GM19395 (cell line): ENCODE data around the gene SPATA7.
"Not testable (repeated sequence)": the region's sequence is repeated elsewhere in the genome, so short reads cannot be mapped to it uniquely, and the experiment has no call there.

Experiments used
- ATAC-seq: cut with Tn5 transposase; IDR thresholded peaks from one replicate; pipeline ENCODE4 v1.9.1; 2021; ENCODE audit warnings: mild to moderate bottlenecking, moderate library complexity; ENCODE audit not compliant: unreplicated experiment

The SPATA7 gene, protein sequence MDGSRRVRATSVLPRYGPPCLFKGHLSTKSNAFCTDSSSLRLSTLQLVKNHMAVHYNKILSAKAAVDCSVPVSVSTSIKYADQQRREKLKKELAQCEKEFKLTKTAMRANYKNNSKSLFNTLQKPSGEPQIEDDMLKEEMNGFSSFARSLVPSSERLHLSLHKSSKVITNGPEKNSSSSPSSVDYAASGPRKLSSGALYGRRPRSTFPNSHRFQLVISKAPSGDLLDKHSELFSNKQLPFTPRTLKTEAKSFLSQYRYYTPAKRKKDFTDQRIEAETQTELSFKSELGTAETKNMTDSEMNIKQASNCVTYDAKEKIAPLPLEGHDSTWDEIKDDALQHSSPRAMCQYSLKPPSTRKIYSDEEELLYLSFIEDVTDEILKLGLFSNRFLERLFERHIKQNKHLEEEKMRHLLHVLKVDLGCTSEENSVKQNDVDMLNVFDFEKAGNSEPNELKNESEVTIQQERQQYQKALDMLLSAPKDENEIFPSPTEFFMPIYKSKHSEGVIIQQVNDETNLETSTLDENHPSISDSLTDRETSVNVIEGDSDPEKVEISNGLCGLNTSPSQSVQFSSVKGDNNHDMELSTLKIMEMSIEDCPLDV

DNA sequence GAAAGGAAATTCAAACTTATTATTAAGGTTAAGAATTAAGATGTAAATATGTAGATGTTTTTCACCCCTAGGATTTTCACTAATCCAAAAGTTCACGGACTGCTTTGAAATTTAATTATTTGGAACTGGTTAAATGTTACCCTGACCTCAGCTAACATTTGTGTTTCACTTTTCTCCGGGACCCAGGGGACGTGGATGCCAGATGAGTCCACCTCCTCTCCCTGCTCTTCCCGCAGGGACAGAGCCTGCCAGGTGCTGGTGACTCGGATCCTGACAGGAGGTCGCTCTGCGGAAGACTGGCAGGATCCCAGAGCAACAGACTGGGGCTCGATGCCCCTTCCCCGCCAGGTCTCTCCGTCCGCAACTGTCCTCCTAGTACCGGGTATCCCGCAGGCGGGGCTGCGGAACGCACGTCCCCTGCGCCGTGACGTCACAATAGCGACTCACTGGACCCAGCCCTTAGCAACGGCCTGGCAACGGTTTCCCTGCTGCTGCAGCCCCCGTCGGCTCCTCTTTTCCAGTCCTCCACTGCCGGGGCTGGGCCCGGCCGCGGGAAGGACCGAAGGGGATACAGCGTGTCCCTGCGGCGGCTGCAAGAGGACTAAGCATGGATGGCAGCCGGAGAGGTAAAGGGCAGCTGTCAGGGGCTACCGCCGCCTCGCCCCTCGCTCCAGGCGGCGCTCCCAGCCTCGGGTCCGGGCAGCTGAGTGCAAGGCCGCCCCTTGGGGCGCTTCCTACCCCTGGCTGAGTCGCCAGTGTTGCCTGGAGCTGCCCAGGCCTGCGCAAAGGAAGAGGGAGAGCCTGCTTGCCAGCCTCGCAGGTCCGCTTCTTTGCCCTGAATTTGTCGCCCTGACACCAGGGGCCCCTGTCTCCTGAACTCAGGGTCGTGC lies at the start of gene SPATA7:
Gene SPATA7, plus strand, starts transcription at position 446 of the 890 bp plus-strand sequence. Its CDS starts 162 bp downstream, at position 608.
- peak; percentile 100 for ATAC-seq

DNA sequence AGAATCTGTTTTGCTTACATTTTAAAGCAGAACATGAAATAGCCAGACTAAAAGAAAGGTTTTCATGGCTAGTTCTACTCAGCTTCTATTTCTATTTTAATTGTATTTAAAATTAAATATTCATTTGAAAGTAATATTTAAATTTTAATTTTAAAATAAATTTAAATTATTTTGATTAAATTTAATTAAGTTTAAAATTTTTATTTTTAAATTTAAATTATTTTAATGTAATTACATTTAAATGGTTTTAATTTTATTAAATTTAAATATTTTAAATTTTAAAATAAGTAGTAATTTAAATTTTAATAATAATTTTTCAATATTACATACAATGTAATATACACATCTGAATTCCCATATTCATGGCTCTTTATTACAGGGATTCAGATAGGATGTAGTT lies 45.1 kb upstream of the SPATA7 start:
- no peak for ATAC-seq

DNA sequence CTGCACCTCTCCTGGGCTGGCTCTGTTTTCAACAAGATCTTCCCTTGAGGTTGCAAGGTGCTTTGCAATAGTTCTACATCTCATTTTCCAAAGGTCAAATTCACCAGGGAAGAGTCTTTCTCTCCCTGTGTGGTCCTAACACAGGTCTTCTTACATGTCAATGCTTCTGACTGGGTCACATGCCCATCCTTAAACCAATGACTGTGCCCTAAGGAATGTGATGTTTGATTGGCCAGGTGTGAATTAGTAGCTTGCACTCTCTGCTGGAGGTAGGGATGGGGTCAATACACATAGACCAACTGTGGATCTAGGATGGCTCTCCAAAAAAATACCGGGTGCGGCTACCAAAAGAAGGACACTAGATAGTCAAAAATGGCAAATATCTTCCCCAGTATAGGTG lies 42.5 kb upstream of the SPATA7 start:
- no peak for ATAC-seq

DNA sequence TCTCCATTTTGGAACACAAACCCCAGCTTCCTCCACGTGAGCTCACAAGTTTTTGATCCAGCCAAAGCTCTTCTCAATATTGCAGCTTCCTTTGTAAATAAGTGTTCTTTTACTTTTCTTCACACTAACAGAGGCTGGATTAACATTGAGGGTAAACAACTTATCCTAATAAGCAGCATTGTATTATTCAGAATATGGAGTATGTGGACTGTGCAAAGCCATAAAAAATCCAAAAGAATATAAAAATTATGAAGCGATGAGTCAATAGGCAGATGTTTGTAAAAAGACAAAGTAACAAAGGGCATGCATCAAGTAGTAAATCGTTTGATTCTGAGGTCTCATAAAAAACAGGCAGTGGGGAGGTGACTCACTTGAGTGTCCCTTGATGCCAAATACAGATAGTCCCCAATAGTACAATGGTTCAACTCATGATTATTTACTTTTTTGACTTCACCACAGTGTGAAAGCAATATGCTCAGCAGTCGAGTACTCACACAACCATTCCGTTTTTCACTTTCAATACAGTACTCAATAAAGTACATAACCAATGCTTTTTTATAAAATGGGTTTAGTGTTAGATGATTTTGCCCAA lies 39.3 kb upstream of the SPATA7 start:
- no peak for ATAC-seq

DNA sequence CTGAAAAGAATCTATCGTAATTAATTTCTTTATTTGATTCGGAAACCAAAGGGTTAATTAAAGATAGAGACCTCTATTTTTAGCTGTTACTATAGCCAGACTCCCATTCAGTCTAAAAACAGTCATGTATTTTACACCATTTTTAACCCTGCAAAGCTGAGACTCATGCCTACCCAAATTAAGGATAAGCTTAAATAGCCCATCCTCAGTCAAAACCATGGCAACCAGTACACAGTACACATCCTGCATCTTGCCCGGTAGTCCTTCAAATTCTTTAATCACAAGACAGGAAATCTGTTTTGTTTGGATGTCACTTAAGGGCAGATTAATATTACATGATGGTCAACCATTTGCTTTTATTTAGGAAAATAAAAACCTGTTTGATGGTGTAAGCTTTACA lies 36.9 kb upstream of the SPATA7 start:
- no peak for ATAC-seq

DNA sequence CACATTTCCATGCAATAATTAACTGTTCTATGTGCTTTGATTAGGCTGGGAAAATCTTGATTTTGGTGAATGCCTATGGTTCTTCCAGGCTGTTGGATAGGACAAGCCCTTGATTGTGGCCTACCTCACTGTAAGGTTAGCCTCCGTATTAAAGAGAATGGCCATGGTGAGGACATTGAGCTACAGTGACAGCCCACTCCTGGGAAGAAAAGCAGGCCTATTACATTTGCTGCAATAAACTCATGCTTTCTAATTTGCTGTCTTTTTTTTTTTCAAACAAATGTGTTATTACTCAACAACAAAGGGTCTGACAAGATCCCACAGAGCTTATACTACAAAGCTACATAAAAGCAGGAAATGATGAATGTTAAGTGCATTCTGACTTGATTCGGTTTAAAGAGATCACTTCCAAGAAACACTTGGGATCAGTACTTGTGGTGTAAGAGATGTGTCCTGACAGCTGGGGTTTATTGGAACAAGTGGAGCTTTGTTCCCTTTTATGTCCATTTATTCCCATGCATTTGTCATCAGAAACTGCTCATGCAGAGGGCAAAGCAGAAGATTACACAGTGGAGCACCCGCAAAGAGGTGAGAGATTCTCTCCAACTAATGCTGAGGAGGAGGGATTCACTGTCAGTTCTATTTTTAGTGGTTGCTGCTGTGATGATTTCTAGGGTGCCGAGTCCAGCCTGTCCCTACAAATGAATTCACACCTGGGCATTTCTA lies 33.3 kb upstream of the SPATA7 start:
- ATAC-seq, result no peak

DNA sequence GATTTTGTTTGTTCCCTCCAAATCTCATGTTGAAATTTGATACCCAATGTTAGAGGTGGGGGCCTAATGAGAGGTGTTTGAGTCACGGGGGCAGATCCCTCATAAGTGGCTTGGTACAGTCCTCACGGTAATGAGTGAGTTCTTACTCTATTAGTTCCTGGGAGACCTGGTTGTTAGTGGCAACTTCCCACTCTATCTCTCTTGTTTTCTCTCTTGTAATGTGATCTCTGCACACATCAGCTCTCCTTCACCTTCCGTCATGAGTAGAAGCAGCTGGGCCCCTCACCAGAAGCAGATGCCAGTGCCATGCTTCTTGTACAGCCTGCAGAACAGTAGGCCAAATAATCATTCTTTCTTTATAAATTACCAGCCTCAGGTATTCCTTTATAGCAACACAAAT lies 32.8 kb upstream of the SPATA7 start:
- no peak for ATAC-seq

DNA sequence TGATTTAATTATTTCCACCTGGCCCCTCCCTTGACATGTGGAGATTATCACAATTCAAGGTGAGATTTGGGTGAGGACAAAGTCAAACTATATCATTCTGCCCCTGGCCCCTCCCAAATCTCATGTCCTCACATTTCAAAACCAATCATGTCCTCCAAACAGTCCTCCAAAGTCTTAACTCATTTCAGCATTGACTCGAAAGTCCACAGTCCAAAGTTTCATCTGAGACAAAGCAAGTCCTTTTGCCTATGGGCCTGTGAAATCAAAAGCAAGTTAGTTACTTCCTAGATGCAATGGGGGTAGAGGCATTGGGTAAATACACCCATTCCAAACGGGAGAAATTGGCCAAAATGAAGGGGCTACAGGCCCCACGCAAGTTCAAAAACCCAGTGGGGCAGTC lies 31.1 kb upstream of the SPATA7 start:
- no peak for ATAC-seq

DNA sequence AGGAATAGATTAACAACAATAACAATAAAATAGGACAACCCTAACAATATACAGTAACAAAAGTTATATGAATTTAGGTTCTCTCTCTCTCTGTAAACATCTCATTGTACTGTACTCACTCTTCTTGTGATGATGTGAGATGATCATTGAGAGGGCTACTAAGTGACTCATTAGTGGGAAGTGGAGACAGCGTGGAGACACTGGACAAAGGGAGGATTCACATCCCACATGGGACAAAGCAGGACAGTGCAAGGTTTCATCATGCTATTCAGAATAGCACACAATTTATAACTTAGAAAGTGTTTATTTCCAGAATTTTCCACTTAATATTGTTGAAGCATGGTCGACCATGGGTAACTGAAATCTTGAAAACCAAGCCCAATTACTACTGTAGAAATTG lies 26.0 kb upstream of the SPATA7 start:
- ATAC-seq, result no peak

DNA sequence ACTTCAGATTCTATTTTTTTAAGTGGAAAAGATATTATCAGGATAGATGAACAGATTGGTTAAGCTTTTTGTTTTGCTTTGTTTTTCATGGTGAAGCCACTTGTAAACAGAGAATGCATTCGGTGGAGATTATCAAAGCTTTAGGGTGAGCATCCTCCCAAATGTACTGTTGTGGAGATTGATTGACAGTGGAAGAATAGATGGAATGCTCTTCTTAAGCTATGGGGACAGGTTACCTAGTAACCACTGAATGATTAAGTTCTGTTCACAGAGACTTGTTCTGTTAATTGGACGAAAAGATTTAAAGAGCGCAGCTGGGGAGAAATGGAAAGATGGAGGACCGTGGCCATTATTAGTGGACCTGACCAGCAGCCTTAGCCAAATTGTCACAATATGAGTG lies 21.8 kb upstream of the SPATA7 start:
- ATAC-seq, result no peak

DNA sequence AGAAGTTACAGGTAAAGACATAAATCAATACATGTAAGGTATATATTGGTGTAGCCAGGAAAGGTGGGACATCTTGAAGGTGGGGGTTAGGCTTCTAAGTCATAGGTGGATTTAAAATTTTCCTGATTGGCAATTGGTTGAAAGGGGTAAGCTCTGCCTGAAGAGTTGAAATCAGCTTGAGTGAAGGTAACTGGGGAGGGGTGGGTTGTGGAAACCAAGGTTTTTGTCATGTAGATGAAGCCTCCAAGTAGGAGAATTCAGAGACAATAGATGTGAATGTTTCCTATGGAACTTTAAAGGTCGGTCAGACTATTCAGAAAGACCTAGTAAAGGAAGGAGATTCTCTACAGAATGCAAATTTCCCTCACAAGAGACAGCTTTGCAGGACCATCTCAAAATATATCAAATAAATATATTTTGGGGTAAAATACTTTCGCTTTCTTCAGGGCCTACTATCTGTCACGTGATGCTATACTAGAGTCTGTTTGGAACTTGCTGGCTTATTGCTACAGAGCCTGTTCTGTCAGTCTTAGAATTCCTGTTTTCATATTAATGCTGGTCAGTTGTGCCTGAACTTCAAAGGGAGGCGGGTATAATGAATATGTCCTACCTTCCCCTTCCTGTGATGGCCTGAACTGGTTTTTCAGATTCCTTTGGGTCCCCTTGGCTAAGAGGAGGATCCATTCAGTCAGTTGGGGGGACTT lies 20.6 kb upstream of the SPATA7 start:
- no peak for ATAC-seq

DNA sequence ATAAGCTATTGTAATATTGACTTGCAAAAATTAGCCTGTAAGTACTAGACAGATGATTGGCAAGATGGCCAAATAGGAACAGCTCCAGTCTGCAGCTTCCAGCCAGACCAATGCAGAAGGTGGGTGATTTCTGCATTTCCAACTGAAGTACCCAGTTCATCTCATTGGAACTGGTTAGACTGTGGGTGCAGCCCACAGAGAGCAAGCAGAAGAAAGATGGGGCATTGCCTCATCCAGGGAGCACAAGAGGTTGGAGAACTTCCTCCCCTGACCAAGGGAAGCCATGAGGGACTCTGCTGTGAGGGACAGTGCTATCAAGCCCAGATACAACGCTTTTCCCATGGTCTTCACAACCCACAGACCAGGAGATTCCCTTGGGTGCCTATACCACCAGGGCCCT lies 16.0 kb upstream of the SPATA7 start:
- no peak for ATAC-seq

DNA sequence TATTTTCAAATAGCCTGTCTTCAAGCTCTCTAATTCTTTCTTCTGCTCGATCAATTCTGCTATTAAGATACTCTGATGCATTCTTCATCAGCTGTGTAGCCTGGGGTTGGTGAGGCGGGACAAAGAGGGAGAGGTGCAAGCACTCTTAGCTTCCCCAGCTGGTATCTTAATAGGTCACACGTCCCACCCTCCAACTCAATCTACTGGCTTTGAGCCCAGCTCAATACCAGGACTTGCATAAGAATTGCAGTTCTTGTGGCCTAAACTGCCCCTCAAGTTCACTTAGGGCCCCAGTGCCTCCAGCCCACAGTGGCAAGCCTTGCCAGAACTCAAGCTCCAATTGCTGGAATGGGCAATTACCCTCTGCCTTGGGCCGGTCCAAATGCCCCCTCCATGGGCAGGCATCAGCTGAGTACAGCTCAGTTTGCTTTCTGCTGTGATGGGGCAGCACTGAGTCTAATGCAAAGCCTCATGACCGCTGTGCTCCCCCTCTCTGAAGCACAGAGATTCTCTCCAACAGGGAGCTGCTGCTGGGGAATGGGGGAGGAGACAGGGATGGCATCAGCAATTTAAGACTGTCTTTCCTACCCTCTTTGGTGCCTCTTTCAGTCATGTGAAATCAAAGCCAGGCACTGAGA lies 5.6 kb upstream of the SPATA7 start:
- ATAC-seq, result no peak

DNA sequence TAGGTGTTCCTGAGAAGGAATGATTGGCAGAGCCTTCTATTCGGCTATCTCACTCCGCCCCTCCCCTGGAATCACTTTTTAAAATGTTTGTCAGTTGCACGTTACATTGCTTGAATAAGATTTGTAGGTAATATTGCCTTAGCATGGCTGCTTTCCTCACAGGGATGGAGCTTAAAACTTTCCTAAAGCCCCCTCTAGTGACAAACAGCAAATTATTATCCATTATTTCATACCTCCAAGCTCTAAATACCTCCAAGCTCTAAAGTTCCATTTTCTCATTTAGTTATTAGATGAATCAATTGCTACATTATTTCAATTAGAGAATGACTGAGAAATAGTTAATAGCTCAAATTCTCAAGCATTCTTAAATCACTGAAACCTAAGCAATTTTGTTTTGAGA lies 5.1 kb upstream of the SPATA7 start:
- no peak for ATAC-seq

DNA sequence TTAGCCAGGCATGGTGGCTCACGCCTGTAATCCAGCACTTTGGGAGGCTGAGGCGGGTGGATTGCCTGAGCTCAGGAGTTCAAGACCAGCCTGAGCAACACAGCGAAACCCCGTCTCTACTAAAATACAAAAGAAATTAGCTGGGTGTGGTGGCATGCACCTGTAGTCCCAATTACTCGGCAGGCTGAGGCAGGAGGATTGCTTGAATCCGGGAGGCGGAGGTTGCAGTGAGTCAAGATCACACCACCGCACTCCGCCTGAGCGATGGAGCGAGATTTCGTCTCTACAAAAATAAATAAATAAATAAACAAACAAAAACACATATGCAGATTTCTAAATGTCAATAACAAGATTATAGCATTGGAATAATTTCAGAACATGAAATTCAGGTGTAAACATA lies 3.8 kb upstream of the SPATA7 start:
- not testable (repeated sequence) for ATAC-seq

DNA sequence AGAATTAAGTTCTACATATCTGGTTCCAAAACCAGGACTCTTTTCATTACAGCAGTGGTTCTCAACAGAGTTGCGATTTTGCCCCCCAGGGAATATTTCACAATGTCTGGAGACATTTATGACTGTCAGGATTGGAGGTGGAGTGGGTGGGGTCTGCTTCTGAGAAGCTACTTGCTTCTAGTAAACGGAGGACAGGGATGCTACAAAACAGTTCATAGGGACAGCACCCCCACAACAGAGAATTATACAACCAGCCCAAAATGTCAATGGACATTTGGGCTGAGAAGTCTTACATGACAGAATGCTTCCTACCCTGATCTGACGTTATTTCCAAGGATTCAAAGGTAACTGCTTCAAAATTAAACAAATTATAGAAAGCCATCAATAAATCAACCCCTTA lies 739 bp upstream of the SPATA7 start:
- no peak for ATAC-seq

DNA sequence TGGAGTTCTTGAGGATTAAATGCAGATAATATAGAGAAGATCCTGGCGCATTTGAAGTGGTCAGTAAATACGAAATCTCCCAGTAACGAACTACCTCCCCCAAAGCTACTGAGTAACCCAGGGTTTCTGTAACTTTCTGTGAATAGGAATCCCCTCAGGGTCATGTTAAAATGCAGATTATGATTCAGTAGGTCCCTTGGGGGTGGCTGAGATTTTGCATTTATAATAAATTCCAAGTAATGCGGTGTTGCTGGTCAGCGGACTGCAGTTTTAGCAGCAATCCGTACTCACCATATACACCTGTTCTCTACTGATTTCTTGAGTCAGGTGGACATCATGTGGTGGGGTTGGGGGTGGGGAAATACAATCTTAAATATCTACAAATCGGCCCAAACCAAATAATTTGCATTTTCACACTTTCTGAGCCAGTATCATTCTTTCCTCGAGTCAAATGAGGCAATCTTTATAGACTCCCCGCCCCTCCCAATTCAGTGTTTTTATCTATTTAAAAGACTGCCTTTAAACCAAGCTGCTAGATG lies 868 bp downstream of the SPATA7 start:
- ATAC-seq, result peak; percentile 2

DNA sequence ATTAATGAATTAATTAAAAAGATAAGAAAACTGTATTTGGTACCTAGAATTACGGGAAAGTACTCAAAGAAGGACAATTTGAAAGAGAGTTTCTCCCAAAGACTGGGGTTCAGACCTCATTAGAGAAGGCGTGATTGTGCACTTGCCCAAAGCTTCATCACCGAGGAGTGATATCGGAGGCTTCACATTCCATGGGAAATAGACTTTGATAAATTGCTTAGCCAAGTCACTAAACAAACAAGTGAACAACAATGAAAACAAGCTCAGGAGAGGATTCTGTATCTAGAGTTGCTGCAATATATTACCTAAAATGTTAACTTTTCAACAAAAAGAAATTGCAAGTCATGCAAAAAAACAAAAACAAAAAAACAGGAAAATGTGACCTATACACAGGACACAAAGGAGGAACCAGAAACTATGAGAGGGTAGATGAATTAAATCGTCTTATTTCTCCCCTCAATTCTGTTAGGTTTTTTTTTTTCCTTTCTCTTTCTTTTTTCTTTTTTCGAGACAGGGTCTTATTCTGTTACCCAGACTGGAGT lies 3.4 kb downstream of the SPATA7 start:
- ATAC-seq, result no peak

DNA sequence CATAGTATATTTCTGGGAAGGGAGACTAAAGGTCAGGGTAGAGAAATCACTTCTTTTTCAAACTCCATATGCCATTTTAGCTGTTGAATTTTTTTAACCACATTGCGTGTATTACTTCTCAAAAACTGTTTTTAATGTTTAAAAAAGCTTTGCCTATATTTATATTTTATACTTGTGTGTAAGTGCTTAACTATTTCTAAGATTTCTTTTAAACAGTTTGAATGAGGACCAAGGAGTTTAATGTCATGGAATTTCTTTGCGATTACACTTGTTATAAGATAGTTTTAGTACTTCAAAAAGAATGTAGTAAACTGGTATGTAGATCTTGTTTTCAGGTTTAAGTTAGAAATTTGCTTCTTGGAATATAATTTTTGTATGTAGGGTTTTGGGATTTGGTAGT lies 7.2 kb downstream of the SPATA7 start:
- ATAC-seq, result no peak
